HepG2 (cell line): ENCODE measurements around the gene SIK3. TPM values are rescaled to one million over a fixed set of nuclear protein-coding genes. Genes with fewer than 3 reads are reported as not detected.

Experiments
- ARNT2 ChIP-seq: sonication (generic); formaldehyde crosslinking; IDR thresholded peaks from 2 replicates; pipeline ENCODE4 v1.8.0; 2022; ENCODE audit warnings: mild to moderate bottlenecking, low read depth, missing genetic modification reagents, moderate library complexity
- BCLAF1 ChIP-seq: fragments of 450-650 bp; IDR thresholded peaks from 2 replicates; pipeline ENCODE4 v1.6.1; 2017; ENCODE audit warnings: mild to moderate bottlenecking
- BORCS8-MEF2B ChIP-seq: sonication (generic); formaldehyde crosslinking; IDR thresholded peaks from 2 replicates; pipeline ENCODE4 v1.8.0; 2022; ENCODE audit warnings: mild to moderate bottlenecking, missing genetic modification reagents
- CHD4 ChIP-seq: fragments of 200-600 bp; sonication (generic); IDR thresholded peaks from 2 replicates; pipeline ENCODE4 v1.7.0; 2017; ENCODE audit warnings: mild to moderate bottlenecking, low read length, borderline replicate concordance
- MIXL1 ChIP-seq: IDR thresholded peaks from 2 replicates; pipeline ENCODE4 v1.6.1; 2016
- PAXIP1 ChIP-seq: sonication (generic); formaldehyde crosslinking; conservative IDR thresholded peaks from 2 replicates; pipeline ENCODE4 v1.4.0; 2020; ENCODE audit warnings: mild to moderate bottlenecking, missing genetic modification reagents, moderate library complexity
- PRDM15 ChIP-seq: sonication (generic); formaldehyde crosslinking; IDR thresholded peaks from 2 replicates; pipeline ENCODE4 v1.4.0; 2020; ENCODE audit warnings: missing genetic modification reagents
- PRMT3 ChIP-seq: sonication (generic); formaldehyde crosslinking; IDR thresholded peaks from 2 replicates; pipeline ENCODE4 v1.8.1; 2022; ENCODE audit warnings: low read depth, mild to moderate bottlenecking, moderate library complexity, missing genetic modification reagents, borderline replicate concordance
- RCOR2 ChIP-seq: IDR thresholded peaks from 2 replicates; pipeline ENCODE4 v1.6.1; 2016; ENCODE audit warnings: missing biosample characterization, missing genetic modification reagents
- ZFP62 ChIP-seq: sonication (generic); formaldehyde crosslinking; IDR thresholded peaks from 2 replicates; pipeline ENCODE4 v1.4.0; 2020; ENCODE audit warnings: missing genetic modification reagents
- ZNF24 ChIP-seq: fragments of 450-650 bp; IDR thresholded peaks from 2 replicates; pipeline ENCODE4 v1.6.1; 2017; ENCODE audit warnings: antibody characterized with exemption, mild to moderate bottlenecking
- ZNF512B ChIP-seq: sonication (generic); formaldehyde crosslinking; IDR thresholded peaks from 2 replicates; pipeline ENCODE4 v1.5.1; 2020; ENCODE audit warnings: missing genetic modification reagents, mild to moderate bottlenecking, borderline replicate concordance
- ZNF614 ChIP-seq: IDR thresholded peaks from 2 replicates; pipeline ENCODE4 v1.6.1; 2018; ENCODE audit warnings: missing biosample characterization, missing genetic modification reagents, inconsistent platforms, borderline replicate concordance
- ZNF850 ChIP-seq: sonication (generic); formaldehyde crosslinking; conservative IDR thresholded peaks from 2 replicates; pipeline ENCODE4 v1.9.0; 2021; ENCODE audit warnings: mild to moderate bottlenecking, missing genetic modification reagents
- ZSCAN20 ChIP-seq: sonication (generic); formaldehyde crosslinking; IDR thresholded peaks from 2 replicates; pipeline ENCODE4 v1.4.0; 2020; ENCODE audit warnings: missing genetic modification reagents, mild to moderate bottlenecking, borderline replicate concordance
- polyA plus RNA-seq, 8 experiments: library from polyadenylated mRNA; depleted of rRNA in 3 of 8; stranded (reverse) in 7 of 8; unstranded in 1 of 8; fragments of >200 nt; fragmentation: Illumina TruSeq in 4 of 8; extraction: Trizol in 4 of 8; gene quantifications; 2 replicates each; pipeline versions ENCODE4 v1.2.1 to v1.2.3, GENCODE V29; 2011 to 2016; ENCODE audit warnings: low read depth in 4 of 8, missing spikeins in 1 of 8, mixed read lengths in 1 of 8; ENCODE audit not compliant: insufficient read depth in 1 of 8
- total RNA-seq, 5 experiments: library from RNA; depleted of rRNA; stranded (reverse); fragments of >200 nt; fragmentation: Illumina TruSeq; extraction: Trizol; gene quantifications; 2 replicates each; pipeline ENCODE4 v1.2.3, GENCODE V29; 2016; ENCODE audit warnings: low read depth in 1 of 5

The SIK3 gene
- total and polyA plus RNA-seq, 2 of the 13 experiments (the other 11 are each of a cell fraction or from before 2014, with no cell fraction given) = 5.7 to 9.8 TPM

- TF ChIP-seq ZNF512B (CRISPR knock-in tag) = no peak
- 0 out of 2 replicates have a peak, but pooled peaks have one; percentile 40 for TF ChIP-seq MIXL1 (CRISPR knock-in tag)
- no peak for TF ChIP-seq PRDM15
- no peak for TF ChIP-seq ZFP62 (CRISPR knock-in tag)
- no peak for TF ChIP-seq RCOR2 (CRISPR knock-in tag)
- no peak for TF ChIP-seq ZNF24
- TF ChIP-seq PRMT3 (CRISPR knock-in tag) = no peak; the same call in 1 of the 2 replicates
- TF ChIP-seq ZNF850 (CRISPR knock-in tag) = no peak
- peak; percentile 19; the same call in 1 of the 2 replicates for TF ChIP-seq ZNF614 (CRISPR knock-in tag)
- TF ChIP-seq CHD4 = no peak
- TF ChIP-seq BCLAF1 = no peak
- TF ChIP-seq ZSCAN20 (CRISPR knock-in tag) = no peak
- TF ChIP-seq ARNT2 (CRISPR knock-in tag) = peak; percentile 77; the same call in 1 of the 2 replicates
- TF ChIP-seq PAXIP1 (CRISPR knock-in tag) = 0 out of 2 replicates have a peak, but pooled peaks have one; percentile 40
- TF ChIP-seq BORCS8-MEF2B (CRISPR knock-in tag) = peak; percentile 52; the same call in 1 of the 2 replicates
Measured at GRCh38 chr11:116835791-116836631, 262.2 kb downstream of the SIK3 start (continued).
